ENCODE measurements around the gene COL6A1. TPM values are rescaled to one million over a fixed set of nuclear protein-coding genes. Genes with fewer than 3 reads are reported as not detected.

The COL6A1 gene
- total RNA-seq, 1 donor = 538 TPM

- no peak overlapping the region for H3K4me3 ChIP-seq (ENCODE audit: low read depth, low read length)
- no peak for DNase-seq (ENCODE audit: low read depth)
- no peak for TF ChIP-seq CTCF (IDR thresholded peaks at IDR 0.05; ENCODE audit: insufficient read depth, low read depth, low read length)
Measured at GRCh38 chr21:46051379-46051770, 69.8 kb downstream of the COL6A1 start.

GRCh38 chr21:46051821-46052675 is 70.5 kb downstream of the COL6A1 start:
- H3K4me3 ChIP-seq (ENCODE audit: low read depth, low read length) = no peak overlapping the region
- DNase-seq (ENCODE audit: low read depth) = no peak
- no peak for TF ChIP-seq CTCF (IDR thresholded peaks at IDR 0.05; ENCODE audit: insufficient read depth, low read depth, low read length)

GRCh38 chr21:46052703-46053651 is 71.4 kb downstream of the COL6A1 start:
- DNase-seq (ENCODE audit: low read depth) = peak; percentile 87
- no peak overlapping the region for H3K4me3 ChIP-seq (ENCODE audit: low read depth, low read length)
- TF ChIP-seq CTCF (IDR thresholded peaks at IDR 0.05; ENCODE audit: insufficient read depth, low read depth, low read length) = no peak

GRCh38 chr21:46054031-46054430 is 72.5 kb downstream of the COL6A1 start:
- H3K4me3 ChIP-seq (ENCODE audit: low read depth, low read length) = no peak overlapping the region
- DNase-seq (ENCODE audit: low read depth) = no peak
- TF ChIP-seq CTCF (IDR thresholded peaks at IDR 0.05; ENCODE audit: insufficient read depth, low read depth, low read length) = no peak

GRCh38 chr21:46054451-46054881 is 72.9 kb downstream of the COL6A1 start:
- TF ChIP-seq CTCF (IDR thresholded peaks at IDR 0.05; ENCODE audit: insufficient read depth, low read depth, low read length) = no peak
- peak; percentile 46 for DNase-seq (ENCODE audit: low read depth)

More at GRCh38 chr21:46054451-46054881, 72.9 kb downstream of the COL6A1 start:
- H3K4me3 ChIP-seq (ENCODE audit: low read depth, low read length) = no peak overlapping the region

Other genes with a start within 250 kb of the COL6A1 start
- gene COL6A2, start 116.3 kb downstream of the COL6A1 start, total RNA-seq = 487 and 812 TPM in 2 replicates
- under 0.01 and 0.43 TPM in 2 replicates for gene FTCD, start 173.8 kb downstream of the COL6A1 start, total RNA-seq
- gene SPATC1L, start 202.7 kb downstream of the COL6A1 start, total RNA-seq = 5.8 and 9.5 TPM in 2 replicates
- 139 and 182 TPM in 2 replicates for gene LSS, start 247.0 kb downstream of the COL6A1 start, total RNA-seq

Measured in fibroblast of villous mesenchyme (primary cell).